Measurements from ENCODE around the gene SFT2D3. TPM values are rescaled to one million over a fixed set of nuclear protein-coding genes. Genes with fewer than 3 reads are reported as not detected.

Gene SFT2D3
- total RNA-seq, 2 donors from 2014 or later = 3.7 to 4.7 TPM

- ATAC-seq (replicated peaks in 1 of 2) (peak in 1 of 2 donors; percentile 4), DNase-seq (peak; percentile 16 to 21)
- H3K27ac Mint-ChIP-seq = peak overlapping the region; percentile 92
- H3K36me3 Mint-ChIP-seq (ENCODE audit: insufficient read depth in 2 of 2) = peaks cover 0 to 8% of the 10 kb centered on the region in 2 donors
- H3K9me3 Mint-ChIP-seq = no peaks in the 10 kb centered on the region
- peak overlapping the region; percentile 89 to 91 for H3K4me3 Mint-ChIP-seq
- H3K27me3 Mint-ChIP-seq (ENCODE audit: low read depth) = no peaks in the 10 kb centered on the region
- peaks cover 46% of the 10 kb centered on the region for H3K4me1 Mint-ChIP-seq (ENCODE audit: low read depth)
Observed at GRCh38 chr2:127700527-127701192, 637 bp upstream of the SFT2D3 start.

- Mint-ChIP-seq H3K4me1 (ENCODE audit: low read depth) (peaks cover 46% of the 10 kb centered on the region), H3K4me3 (peak overlapping the region; percentile 91), H3K36me3 (ENCODE audit: insufficient read depth in 2 of 2) (peaks cover 2 to 13% of the 10 kb centered on the region in 2 donors), H3K27ac (peak overlapping the region; percentile 90), H3K27me3 (ENCODE audit: low read depth) (no peaks in the 10 kb centered on the region), H3K9me3 (no peaks in the 10 kb centered on the region)
- ATAC-seq (replicated peaks in 1 of 2) (peak; percentile 82), DNase-seq (peak; percentile 86 to 87)
Observed at GRCh38 chr2:127701651-127702394, 526 bp downstream of the SFT2D3 start.

GRCh38 chr2:127702395-127703009 lies 1.2 kb downstream of the SFT2D3 start:
- Mint-ChIP-seq H3K4me3 (peak overlapping the region; percentile 84 to 91), H3K9me3 (no peaks in the 10 kb centered on the region), H3K27me3 (ENCODE audit: low read depth) (no peaks in the 10 kb centered on the region), H3K4me1 (ENCODE audit: low read depth) (peaks cover 46% of the 10 kb centered on the region), H3K27ac (peak overlapping the region; percentile 90), H3K36me3 (ENCODE audit: insufficient read depth in 2 of 2) (peaks cover 2 to 13% of the 10 kb centered on the region in 2 donors)
- ATAC-seq (replicated peaks in 1 of 2) = no peak
- no peak for DNase-seq

- H3K27me3 Mint-ChIP-seq (ENCODE audit: low read depth) = no peaks in the 10 kb centered on the region
- H3K9me3 Mint-ChIP-seq = no peaks in the 10 kb centered on the region
- no peak for DNase-seq
- H3K27ac Mint-ChIP-seq = no peak overlapping the region
- H3K4me1 Mint-ChIP-seq (ENCODE audit: low read depth) = peaks cover 46% of the 10 kb centered on the region
- H3K4me3 Mint-ChIP-seq = peak overlapping the region; percentile 84 to 91
- ATAC-seq (replicated peaks in 1 of 2) = no peak
- H3K36me3 Mint-ChIP-seq (ENCODE audit: insufficient read depth in 2 of 2) = peaks cover 2 to 13% of the 10 kb centered on the region in 2 donors
Observed at GRCh38 chr2:127703282-127703681, 2.0 kb downstream of the SFT2D3 start.

- Mint-ChIP-seq H3K4me1 (ENCODE audit: low read depth) (peaks cover 46% of the 10 kb centered on the region), H3K4me3 (peak overlapping the region in 1 of 2 donors; percentile 55), H3K9me3 (no peaks in the 10 kb centered on the region), H3K36me3 (ENCODE audit: insufficient read depth in 2 of 2) (peaks cover 2 to 13% of the 10 kb centered on the region in 2 donors), H3K27me3 (ENCODE audit: low read depth) (no peaks in the 10 kb centered on the region), H3K27ac (peak overlapping the region; percentile 39)
- DNase-seq (no peak), ATAC-seq (replicated peaks in 1 of 2) (no peak)
Observed at GRCh38 chr2:127704641-127705390, 3.5 kb downstream of the SFT2D3 start.

- Mint-ChIP-seq H3K27me3 (ENCODE audit: low read depth) (no peaks in the 10 kb centered on the region), H3K36me3 (ENCODE audit: insufficient read depth in 2 of 2) (peaks cover 2 to 13% of the 10 kb centered on the region in 2 donors), H3K27ac (peak overlapping the region; percentile 39), H3K4me3 (no peak overlapping the region), H3K4me1 (ENCODE audit: low read depth) (peaks cover 40% of the 10 kb centered on the region), H3K9me3 (no peaks in the 10 kb centered on the region)
- no peak for DNase-seq
- no peak for ATAC-seq (replicated peaks in 1 of 2)
Observed at GRCh38 chr2:127705391-127706065, 4.2 kb downstream of the SFT2D3 start.

- no peak for ATAC-seq (replicated peaks in 1 of 2)
- Mint-ChIP-seq H3K27ac (peak overlapping the region; percentile 71), H3K36me3 (ENCODE audit: insufficient read depth in 2 of 2) (peaks cover 2 to 17% of the 10 kb centered on the region in 2 donors), H3K27me3 (ENCODE audit: low read depth) (no peaks in the 10 kb centered on the region), H3K4me1 (ENCODE audit: low read depth) (peaks cover 34% of the 10 kb centered on the region), H3K9me3 (no peaks in the 10 kb centered on the region), H3K4me3 (no peak overlapping the region)
- no peak for DNase-seq
Observed at GRCh38 chr2:127706215-127706990, 5.1 kb downstream of the SFT2D3 start.

GRCh38 chr2:127707890-127708648 lies 6.8 kb downstream of the SFT2D3 start:
- Mint-ChIP-seq H3K27ac (no peak overlapping the region), H3K9me3 (no peaks in the 10 kb centered on the region), H3K4me3 (no peak overlapping the region), H3K4me1 (ENCODE audit: low read depth) (peaks cover 25% of the 10 kb centered on the region), H3K36me3 (ENCODE audit: insufficient read depth in 2 of 2) (peaks cover 2 to 14% of the 10 kb centered on the region in 2 donors), H3K27me3 (ENCODE audit: low read depth) (no peaks in the 10 kb centered on the region)
- DNase-seq (no peak), ATAC-seq (replicated peaks in 1 of 2) (peak; percentile 10 to 21)

GRCh38 chr2:127709336-127709735 lies 8.0 kb downstream of the SFT2D3 start:
- ATAC-seq (replicated peaks in 1 of 2) (no peak), DNase-seq (no peak)
- no peaks in the 10 kb centered on the region for H3K27me3 Mint-ChIP-seq (ENCODE audit: low read depth)
- H3K4me3 Mint-ChIP-seq = no peak overlapping the region
- no peaks in the 10 kb centered on the region for H3K9me3 Mint-ChIP-seq
- H3K4me1 Mint-ChIP-seq (ENCODE audit: low read depth) = peaks cover 13% of the 10 kb centered on the region
- H3K27ac Mint-ChIP-seq = no peak overlapping the region
- peaks cover 2 to 12% of the 10 kb centered on the region in 2 donors for H3K36me3 Mint-ChIP-seq (ENCODE audit: insufficient read depth in 2 of 2)

GRCh38 chr2:127712999-127713398 lies 11.7 kb downstream of the SFT2D3 start:
- no peaks in the 10 kb centered on the region for H3K4me1 Mint-ChIP-seq (ENCODE audit: low read depth)
- no peak overlapping the region for H3K4me3 Mint-ChIP-seq
- no peak overlapping the region for H3K27ac Mint-ChIP-seq

GRCh38 chr2:127713562-127713961 lies 12.3 kb downstream of the SFT2D3 start:
- H3K4me3 Mint-ChIP-seq = no peak overlapping the region
- H3K27me3 Mint-ChIP-seq (ENCODE audit: low read depth) = no peaks in the 10 kb centered on the region
- no peak overlapping the region for H3K27ac Mint-ChIP-seq
- no peaks in the 10 kb centered on the region for H3K4me1 Mint-ChIP-seq (ENCODE audit: low read depth)
- H3K9me3 Mint-ChIP-seq = no peaks in the 10 kb centered on the region
- ATAC-seq (replicated peaks in 1 of 2) = no peak
- DNase-seq = no peak
- peaks cover 0 to 10% of the 10 kb centered on the region in 2 donors for H3K36me3 Mint-ChIP-seq (ENCODE audit: insufficient read depth in 2 of 2)

More at GRCh38 chr2:127712999-127713398, 11.7 kb downstream of the SFT2D3 start:
- Mint-ChIP-seq H3K36me3 (ENCODE audit: insufficient read depth in 2 of 2) (peaks cover 0 to 7% of the 10 kb centered on the region in 2 donors), H3K27me3 (ENCODE audit: low read depth) (no peaks in the 10 kb centered on the region), H3K9me3 (no peaks in the 10 kb centered on the region)
- no peak for ATAC-seq (replicated peaks in 1 of 2)
- no peak for DNase-seq

Measured in activated T-cell treated with anti-CD3 and anti-CD28 coated beads, Interleukin-2, amount 50 U/mL, for 72 hours (primary cell).